ENCODE data around the gene HDGFL1.

HDGFL1 gene

DNA sequence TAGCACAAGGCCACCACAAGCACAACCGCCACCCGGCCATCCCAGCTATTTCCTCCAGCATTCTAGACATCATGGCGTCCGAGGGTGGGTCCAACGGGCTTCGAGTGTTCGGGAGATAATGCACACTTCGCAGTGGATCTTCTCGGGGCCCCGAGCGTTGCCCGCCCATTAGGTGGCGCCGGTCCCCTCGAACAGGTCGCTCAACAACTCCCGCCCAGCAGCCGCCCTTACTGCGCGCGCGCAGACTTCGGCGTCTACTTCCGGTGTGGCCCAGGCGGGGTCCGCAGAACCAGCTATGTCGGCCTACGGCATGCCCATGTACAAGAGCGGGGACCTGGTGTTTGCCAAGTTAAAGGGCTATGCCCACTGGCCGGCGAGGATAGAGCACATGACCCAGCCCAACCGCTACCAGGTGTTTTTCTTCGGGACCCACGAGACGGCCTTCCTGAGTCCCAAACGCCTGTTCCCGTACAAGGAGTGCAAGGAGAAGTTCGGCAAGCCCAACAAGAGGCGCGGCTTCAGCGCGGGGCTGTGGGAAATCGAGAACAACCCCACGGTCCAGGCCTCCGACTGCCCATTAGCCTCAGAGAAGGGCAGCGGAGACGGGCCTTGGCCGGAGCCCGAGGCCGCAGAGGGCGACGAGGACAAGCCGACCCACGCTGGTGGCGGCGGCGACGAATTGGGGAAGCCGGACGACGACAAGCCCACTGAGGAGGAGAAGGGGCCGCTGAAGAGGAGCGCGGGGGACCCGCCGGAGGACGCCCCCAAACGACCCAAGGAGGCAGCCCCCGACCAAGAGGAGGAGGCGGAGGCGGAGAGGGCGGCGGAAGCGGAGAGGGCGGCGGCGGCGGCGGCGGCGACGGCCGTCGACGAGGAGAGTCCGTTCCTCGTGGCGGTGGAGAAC is at the start of gene HDGFL1:
Gene HDGFL1, plus strand, starts transcription at position 286 of the 904 bp plus-strand sequence. Its CDS starts 10 bp downstream, at position 296.
- Histone ChIP-seq H3K9me3 (ENCODE audit: control insufficient read depth, low read length) (no peaks in the 10 kb centered on the region), H2AFZ (no peak within 1 kb of the TSS), H3K9ac (no peak within 1 kb of the TSS), H3K79me2 (no peaks in the 10 kb centered on the region), H3K4me2 (ENCODE audit: low read length) (no peak within 1 kb of the TSS), H3K4me3 (ENCODE audit: low read depth, low read length) (no peak within 1 kb of the TSS), H3K27ac (no peak within 1 kb of the TSS), H3K27me3 (ENCODE audit: control insufficient read depth, insufficient read depth, low read length) (no peaks in the 10 kb centered on the region), H3K36me3 (ENCODE audit: control insufficient read depth, insufficient read depth, low read length) (no peaks in the 10 kb centered on the region), H3K4me1 (no peaks in the 10 kb centered on the region)
- TF ChIP-seq CTCF (IDR thresholded peaks at IDR 0.05) = no peak

DNA sequence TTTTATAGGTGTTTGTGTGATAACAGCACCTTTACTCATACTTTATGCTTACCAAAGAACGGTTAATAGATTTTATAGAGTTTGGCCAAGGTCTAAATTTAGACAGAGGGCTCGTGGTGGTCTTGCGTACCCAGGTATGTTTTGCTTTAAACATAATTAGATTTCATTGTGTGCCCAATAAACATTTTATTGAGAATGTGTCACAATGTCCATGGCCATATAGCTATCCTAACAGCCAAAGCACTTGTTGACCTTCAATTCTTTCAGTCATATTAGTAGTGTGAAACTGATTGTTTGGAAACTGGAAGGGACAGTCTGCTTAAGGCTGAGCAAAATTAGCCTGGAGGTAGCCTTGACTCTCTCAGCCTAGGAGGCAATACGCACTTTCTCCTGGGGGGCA is 48.3 kb upstream of the HDGFL1 start:
- H3K4me1 ChIP-seq = no peaks in the 10 kb centered on the region

GRCh38 chr6:22526736-22527135 is 42.6 kb upstream of the HDGFL1 start:
- Histone ChIP-seq H3K9ac (no peak overlapping the region), H3K4me1 (no peaks in the 10 kb centered on the region), H3K79me2 (no peaks in the 10 kb centered on the region), H3K27ac (no peak overlapping the region), H3K4me3 (ENCODE audit: low read depth, low read length) (no peak overlapping the region), H2AFZ (no peak overlapping the region), H3K27me3 (ENCODE audit: control insufficient read depth, insufficient read depth, low read length) (no peaks in the 10 kb centered on the region), H3K9me3 (ENCODE audit: control insufficient read depth, low read length) (no peaks in the 10 kb centered on the region), H3K4me2 (ENCODE audit: low read length) (no peak overlapping the region), H3K36me3 (ENCODE audit: control insufficient read depth, insufficient read depth, low read length) (no peaks in the 10 kb centered on the region)
- TF ChIP-seq CTCF (IDR thresholded peaks at IDR 0.05) = no peak

More for the DNA sequence above, 48.3 kb upstream of the HDGFL1 start:
- Histone ChIP-seq H3K9ac (no peak overlapping the region), H3K36me3 (ENCODE audit: control insufficient read depth, insufficient read depth, low read length) (no peaks in the 10 kb centered on the region), H2AFZ (no peak overlapping the region), H3K9me3 (ENCODE audit: control insufficient read depth, low read length) (no peaks in the 10 kb centered on the region), H3K27me3 (ENCODE audit: control insufficient read depth, insufficient read depth, low read length) (no peaks in the 10 kb centered on the region), H3K79me2 (no peaks in the 10 kb centered on the region), H3K4me2 (ENCODE audit: low read length) (no peak overlapping the region), H3K4me3 (ENCODE audit: low read depth, low read length) (no peak overlapping the region), H3K27ac (no peak overlapping the region)
- no peak for TF ChIP-seq CTCF (IDR thresholded peaks at IDR 0.05)

DNA sequence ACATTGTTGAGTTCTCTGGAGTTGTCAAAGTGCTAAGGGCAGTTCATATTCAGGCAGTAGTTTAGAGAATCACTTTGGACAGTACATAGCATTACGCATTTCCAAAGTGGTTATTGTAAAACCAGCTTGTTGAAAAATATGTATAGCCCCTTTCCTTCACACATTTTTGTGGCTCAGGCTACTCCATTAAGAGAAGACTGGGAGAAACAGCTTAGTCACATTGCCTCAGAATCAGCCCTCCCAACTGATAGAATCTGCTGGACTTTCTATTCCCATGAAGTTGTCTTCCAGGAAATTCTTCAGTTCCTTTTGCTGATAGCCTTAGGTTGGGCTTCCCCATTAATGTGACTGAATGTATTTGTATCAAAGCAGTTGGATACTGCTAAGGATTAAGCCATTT is 39.5 kb upstream of the HDGFL1 start:
- Histone ChIP-seq H3K79me2 (no peaks in the 10 kb centered on the region), H2AFZ (no peak overlapping the region), H3K4me3 (ENCODE audit: low read depth, low read length) (no peak overlapping the region), H3K27me3 (ENCODE audit: control insufficient read depth, insufficient read depth, low read length) (no peaks in the 10 kb centered on the region), H3K4me1 (no peaks in the 10 kb centered on the region), H3K9ac (no peak overlapping the region), H3K27ac (no peak overlapping the region), H3K36me3 (ENCODE audit: control insufficient read depth, insufficient read depth, low read length) (no peaks in the 10 kb centered on the region), H3K4me2 (ENCODE audit: low read length) (no peak overlapping the region), H3K9me3 (ENCODE audit: control insufficient read depth, low read length) (no peaks in the 10 kb centered on the region)
- TF ChIP-seq CTCF (IDR thresholded peaks at IDR 0.05) = no peak

- no peaks in the 10 kb centered on the region for H3K79me2 ChIP-seq
- no peak overlapping the region for H3K9ac ChIP-seq
- no peak overlapping the region for H3K4me2 ChIP-seq (ENCODE audit: low read length)
- no peak for TF ChIP-seq CTCF (IDR thresholded peaks at IDR 0.05)
- no peaks in the 10 kb centered on the region for H3K4me1 ChIP-seq
- no peaks in the 10 kb centered on the region for H3K36me3 ChIP-seq (ENCODE audit: control insufficient read depth, insufficient read depth, low read length)
- no peak overlapping the region for H2AFZ ChIP-seq
- H3K9me3 ChIP-seq (ENCODE audit: control insufficient read depth, low read length) = no peaks in the 10 kb centered on the region
- H3K27ac ChIP-seq = no peak overlapping the region
- no peaks in the 10 kb centered on the region for H3K27me3 ChIP-seq (ENCODE audit: control insufficient read depth, insufficient read depth, low read length)
- no peak overlapping the region for H3K4me3 ChIP-seq (ENCODE audit: low read depth, low read length)
These were observed 38.9 kb upstream of the HDGFL1 start for GRCh38 chr6:22530506-22530905.

Data from parathyroid adenoma (tissue), 2 donors.